PFSK-1 (cell line): ENCODE data around the gene VTN.

ENCODE experiments used
- FOXP2 ChIP-seq: optimal IDR thresholded peaks from 2 replicates; pipeline ENCODE3; 2011; ENCODE audit warnings: borderline replicate concordance, control low read depth, inconsistent platforms; ENCODE audit not compliant: insufficient read depth; ENCODE audit errors: extremely low read length, extremely low read depth
- POLR2AphosphoS5 ChIP-seq: IDR thresholded peaks from 2 replicates; pipeline ENCODE4 v1.6.1; 2012; ENCODE audit warnings: low read depth, mild to moderate bottlenecking, control low read depth, low read length, moderate library complexity
- TAF1 ChIP-seq: IDR thresholded peaks from 2 replicates; pipeline ENCODE4 v1.6.1; 2012; ENCODE audit warnings: low read length, control low read depth, borderline replicate concordance; ENCODE audit not compliant: insufficient read depth
- TF ChIP-seq, protein P1 (sequence below), 2 experiments: IDR thresholded peaks; 2 replicates each; pipeline versions ENCODE4 v1.6.1 to v1.8.0; 2011 to 2012; ENCODE audit warnings: low read depth in 2 of 2, low read length in 2 of 2, control low read depth in 1 of 2, inconsistent platforms in 1 of 2, mild to moderate bottlenecking in 1 of 2, moderate library complexity in 1 of 2; ENCODE audit not compliant: insufficient read depth in 1 of 2

DNA sequence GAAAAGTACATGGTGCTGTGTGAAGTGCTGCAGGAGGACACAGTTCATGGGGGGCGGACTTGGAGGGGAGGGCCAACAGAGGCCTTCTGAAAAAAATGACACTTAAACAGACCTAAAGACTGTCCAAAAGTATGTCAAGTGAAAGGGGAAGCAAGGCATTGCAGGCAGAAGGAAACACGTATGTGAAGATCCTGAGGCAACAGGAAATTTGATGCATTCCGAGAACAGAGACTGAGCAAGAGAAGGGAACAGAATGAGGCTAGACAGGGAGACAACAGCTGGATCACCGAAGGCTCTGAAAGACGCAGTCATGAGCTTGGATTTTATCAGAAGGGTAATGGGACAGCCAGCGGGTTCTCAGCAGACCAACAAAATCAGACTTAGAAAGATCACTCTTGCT lies 35.9 kb downstream of the VTN start:
- TF ChIP-seq FOXP2 (no peak), TAF1 (no peak), POLR2AphosphoS5 (no peak)
- TF ChIP-seq, protein P1, sequence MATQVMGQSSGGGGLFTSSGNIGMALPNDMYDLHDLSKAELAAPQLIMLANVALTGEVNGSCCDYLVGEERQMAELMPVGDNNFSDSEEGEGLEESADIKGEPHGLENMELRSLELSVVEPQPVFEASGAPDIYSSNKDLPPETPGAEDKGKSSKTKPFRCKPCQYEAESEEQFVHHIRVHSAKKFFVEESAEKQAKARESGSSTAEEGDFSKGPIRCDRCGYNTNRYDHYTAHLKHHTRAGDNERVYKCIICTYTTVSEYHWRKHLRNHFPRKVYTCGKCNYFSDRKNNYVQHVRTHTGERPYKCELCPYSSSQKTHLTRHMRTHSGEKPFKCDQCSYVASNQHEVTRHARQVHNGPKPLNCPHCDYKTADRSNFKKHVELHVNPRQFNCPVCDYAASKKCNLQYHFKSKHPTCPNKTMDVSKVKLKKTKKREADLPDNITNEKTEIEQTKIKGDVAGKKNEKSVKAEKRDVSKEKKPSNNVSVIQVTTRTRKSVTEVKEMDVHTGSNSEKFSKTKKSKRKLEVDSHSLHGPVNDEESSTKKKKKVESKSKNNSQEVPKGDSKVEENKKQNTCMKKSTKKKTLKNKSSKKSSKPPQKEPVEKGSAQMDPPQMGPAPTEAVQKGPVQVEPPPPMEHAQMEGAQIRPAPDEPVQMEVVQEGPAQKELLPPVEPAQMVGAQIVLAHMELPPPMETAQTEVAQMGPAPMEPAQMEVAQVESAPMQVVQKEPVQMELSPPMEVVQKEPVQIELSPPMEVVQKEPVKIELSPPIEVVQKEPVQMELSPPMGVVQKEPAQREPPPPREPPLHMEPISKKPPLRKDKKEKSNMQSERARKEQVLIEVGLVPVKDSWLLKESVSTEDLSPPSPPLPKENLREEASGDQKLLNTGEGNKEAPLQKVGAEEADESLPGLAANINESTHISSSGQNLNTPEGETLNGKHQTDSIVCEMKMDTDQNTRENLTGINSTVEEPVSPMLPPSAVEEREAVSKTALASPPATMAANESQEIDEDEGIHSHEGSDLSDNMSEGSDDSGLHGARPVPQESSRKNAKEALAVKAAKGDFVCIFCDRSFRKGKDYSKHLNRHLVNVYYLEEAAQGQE (IDR thresholded peaks at IDR 0.05; ENCODE audit: insufficient read depth in 1 of 2, low read depth in 2 of 2, low read length in 2 of 2) = no peak
